ENCODE results near the gene TMEM245. TPM values are rescaled to one million over a fixed set of nuclear protein-coding genes. Genes with fewer than 3 reads are reported as not detected.

TMEM245 gene
- total and polyA plus RNA-seq, 2 of the 13 experiments (the other 11 are each of a cell fraction or from before 2014, with no cell fraction given): 53.5 to 55.4 TPM

DNA sequence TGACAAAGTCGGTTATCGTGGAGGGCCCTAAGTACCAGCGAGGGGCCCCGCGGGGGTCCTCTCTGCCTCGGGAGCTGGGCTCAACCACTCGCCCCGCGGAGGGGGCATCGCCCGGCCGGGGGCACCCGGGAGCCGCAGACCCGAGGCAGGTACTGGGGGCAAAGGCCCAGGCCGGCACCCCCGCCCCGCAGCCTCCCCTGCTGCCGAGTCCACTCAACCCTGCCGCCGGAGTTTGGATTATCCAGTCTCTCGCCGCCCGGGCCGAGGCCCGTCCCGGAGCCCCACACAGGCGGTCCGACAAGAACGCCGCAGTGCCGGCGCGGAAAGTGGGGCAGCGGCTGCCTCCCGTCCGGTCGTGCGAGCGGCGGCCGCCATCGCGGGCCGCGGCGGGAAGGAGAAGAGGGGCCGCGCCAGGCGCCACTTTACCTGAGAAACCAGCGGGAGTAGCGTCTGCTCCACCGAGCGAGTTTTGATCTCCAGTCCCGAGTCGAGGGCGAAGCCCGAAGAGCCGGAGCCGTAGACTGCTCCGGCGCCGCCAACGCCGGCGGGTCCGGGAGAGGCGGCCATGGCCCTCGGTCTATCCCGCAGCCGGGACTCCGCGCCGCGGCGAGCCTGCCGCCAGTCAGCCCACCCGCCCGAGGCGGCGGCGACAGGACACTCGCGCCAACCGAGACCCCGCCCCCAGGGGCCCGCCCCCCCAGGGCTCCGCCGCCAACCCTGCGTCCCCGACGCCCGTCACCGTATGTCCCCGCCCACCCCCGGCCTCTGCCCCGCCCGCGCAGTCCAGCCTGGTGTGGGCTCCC is 106.7 kb downstream of the TMEM245 start, which contains the start of gene CTNNAL1 (continued):
- TF ChIP-seq ZNF34 (CRISPR knock-in tag; IDR thresholded peaks at IDR 0.05; ENCODE audit: borderline replicate concordance) (no peak), KLF9 (CRISPR knock-in tag; IDR thresholded peaks at IDR 0.05; ENCODE audit: low read depth) (no peak), STAT5B (CRISPR knock-in tag; IDR thresholded peaks at IDR 0.05) (no peak), ARNT (IDR thresholded peaks at IDR 0.05) (no peak), HOXA7 (CRISPR knock-in tag; IDR thresholded peaks at IDR 0.05) (no peak), ZNF136 (CRISPR knock-in tag; IDR thresholded peaks at IDR 0.05; ENCODE audit: low read depth) (no peak), KMT2A (CRISPR knock-in tag; IDR thresholded peaks at IDR 0.05) (no peak; the same call in 1 of the 2 replicates), MBNL3 (CRISPR knock-in tag; conservative IDR thresholded peaks at IDR 0.05) (no peak), RFX1 (IDR thresholded peaks at IDR 0.05) (no peak), ZFP36L1 (CRISPR knock-in tag; IDR thresholded peaks at IDR 0.05) (no peak), ZNF329 (CRISPR knock-in tag; IDR thresholded peaks at IDR 0.05; ENCODE audit: low read depth) (no peak), RBFOX2 (IDR thresholded peaks at IDR 0.05; ENCODE audit: low read depth, low read length) (peak; percentile 83), TEAD3 (CRISPR knock-in tag; optimal IDR thresholded peaks at IDR 0.05; ENCODE audit: borderline replicate concordance) (no peak), SP1 (IDR thresholded peaks at IDR 0.05) (no peak), SP1 (CRISPR knock-in tag; IDR thresholded peaks at IDR 0.05) (no peak; the same call in 1 of the 2 replicates), ZNF629 (CRISPR knock-in tag; conservative IDR thresholded peaks at IDR 0.05) (no peak), SRY (CRISPR knock-in tag; IDR thresholded peaks at IDR 0.05) (peak; percentile 79; the same call in 1 of the 2 replicates)
- TF ChIP-seq, protein P1, sequence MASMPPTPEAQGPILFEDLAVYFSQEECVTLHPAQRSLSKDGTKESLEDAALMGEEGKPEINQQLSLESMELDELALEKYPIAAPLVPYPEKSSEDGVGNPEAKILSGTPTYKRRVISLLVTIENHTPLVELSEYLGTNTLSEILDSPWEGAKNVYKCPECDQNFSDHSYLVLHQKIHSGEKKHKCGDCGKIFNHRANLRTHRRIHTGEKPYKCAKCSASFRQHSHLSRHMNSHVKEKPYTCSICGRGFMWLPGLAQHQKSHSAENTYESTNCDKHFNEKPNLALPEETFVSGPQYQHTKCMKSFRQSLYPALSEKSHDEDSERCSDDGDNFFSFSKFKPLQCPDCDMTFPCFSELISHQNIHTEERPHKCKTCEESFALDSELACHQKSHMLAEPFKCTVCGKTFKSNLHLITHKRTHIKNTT (CRISPR knock-in tag; IDR thresholded peaks at IDR 0.05): no peak
- TF ChIP-seq, protein P2, sequence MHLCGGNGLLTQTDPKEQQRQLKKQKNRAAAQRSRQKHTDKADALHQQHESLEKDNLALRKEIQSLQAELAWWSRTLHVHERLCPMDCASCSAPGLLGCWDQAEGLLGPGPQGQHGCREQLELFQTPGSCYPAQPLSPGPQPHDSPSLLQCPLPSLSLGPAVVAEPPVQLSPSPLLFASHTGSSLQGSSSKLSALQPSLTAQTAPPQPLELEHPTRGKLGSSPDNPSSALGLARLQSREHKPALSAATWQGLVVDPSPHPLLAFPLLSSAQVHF (CRISPR knock-in tag; IDR thresholded peaks at IDR 0.05): no peak
- TF ChIP-seq, protein P3, sequence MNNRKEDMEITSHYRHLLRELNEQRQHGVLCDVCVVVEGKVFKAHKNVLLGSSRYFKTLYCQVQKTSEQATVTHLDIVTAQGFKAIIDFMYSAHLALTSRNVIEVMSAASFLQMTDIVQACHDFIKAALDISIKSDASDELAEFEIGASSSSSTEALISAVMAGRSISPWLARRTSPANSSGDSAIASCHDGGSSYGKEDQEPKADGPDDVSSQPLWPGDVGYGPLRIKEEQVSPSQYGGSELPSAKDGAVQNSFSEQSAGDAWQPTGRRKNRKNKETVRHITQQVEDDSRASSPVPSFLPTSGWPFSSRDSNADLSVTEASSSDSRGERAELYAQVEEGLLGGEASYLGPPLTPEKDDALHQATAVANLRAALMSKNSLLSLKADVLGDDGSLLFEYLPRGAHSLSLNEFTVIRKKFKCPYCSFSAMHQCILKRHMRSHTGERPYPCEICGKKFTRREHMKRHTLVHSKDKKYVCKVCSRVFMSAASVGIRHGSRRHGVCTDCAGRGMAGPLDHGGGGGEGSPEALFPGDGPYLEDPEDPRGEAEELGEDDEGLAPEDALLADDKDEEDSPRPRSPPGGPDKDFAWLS (CRISPR knock-in tag; IDR thresholded peaks at IDR 0.05; ENCODE audit: borderline replicate concordance): no peak
- TF ChIP-seq, protein P4, sequence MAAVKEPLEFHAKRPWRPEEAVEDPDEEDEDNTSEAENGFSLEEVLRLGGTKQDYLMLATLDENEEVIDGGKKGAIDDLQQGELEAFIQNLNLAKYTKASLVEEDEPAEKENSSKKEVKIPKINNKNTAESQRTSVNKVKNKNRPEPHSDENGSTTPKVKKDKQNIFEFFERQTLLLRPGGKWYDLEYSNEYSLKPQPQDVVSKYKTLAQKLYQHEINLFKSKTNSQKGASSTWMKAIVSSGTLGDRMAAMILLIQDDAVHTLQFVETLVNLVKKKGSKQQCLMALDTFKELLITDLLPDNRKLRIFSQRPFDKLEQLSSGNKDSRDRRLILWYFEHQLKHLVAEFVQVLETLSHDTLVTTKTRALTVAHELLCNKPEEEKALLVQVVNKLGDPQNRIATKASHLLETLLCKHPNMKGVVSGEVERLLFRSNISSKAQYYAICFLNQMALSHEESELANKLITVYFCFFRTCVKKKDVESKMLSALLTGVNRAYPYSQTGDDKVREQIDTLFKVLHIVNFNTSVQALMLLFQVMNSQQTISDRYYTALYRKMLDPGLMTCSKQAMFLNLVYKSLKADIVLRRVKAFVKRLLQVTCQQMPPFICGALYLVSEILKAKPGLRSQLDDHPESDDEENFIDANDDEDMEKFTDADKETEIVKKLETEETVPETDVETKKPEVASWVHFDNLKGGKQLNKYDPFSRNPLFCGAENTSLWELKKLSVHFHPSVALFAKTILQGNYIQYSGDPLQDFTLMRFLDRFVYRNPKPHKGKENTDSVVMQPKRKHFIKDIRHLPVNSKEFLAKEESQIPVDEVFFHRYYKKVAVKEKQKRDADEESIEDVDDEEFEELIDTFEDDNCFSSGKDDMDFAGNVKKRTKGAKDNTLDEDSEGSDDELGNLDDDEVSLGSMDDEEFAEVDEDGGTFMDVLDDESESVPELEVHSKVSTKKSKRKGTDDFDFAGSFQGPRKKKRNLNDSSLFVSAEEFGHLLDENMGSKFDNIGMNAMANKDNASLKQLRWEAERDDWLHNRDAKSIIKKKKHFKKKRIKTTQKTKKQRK (IDR thresholded peaks at IDR 0.05; ENCODE audit: low read length): no peak
- TF ChIP-seq, protein P5, sequence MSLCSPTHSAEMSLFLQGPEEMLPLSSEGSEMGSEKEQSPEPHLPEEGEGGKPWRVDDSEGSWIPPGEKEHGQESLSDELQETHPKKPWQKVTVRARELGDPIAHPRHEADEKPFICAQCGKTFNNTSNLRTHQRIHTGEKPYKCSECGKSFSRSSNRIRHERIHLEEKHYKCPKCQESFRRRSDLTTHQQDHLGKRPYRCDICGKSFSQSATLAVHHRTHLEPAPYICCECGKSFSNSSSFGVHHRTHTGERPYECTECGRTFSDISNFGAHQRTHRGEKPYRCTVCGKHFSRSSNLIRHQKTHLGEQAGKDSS (CRISPR knock-in tag; IDR thresholded peaks at IDR 0.05; ENCODE audit: borderline replicate concordance, low read depth): no peak
- TF ChIP-seq, protein P6, sequence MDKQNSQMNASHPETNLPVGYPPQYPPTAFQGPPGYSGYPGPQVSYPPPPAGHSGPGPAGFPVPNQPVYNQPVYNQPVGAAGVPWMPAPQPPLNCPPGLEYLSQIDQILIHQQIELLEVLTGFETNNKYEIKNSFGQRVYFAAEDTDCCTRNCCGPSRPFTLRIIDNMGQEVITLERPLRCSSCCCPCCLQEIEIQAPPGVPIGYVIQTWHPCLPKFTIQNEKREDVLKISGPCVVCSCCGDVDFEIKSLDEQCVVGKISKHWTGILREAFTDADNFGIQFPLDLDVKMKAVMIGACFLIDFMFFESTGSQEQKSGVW (CRISPR knock-in tag; IDR thresholded peaks at IDR 0.05; ENCODE audit: borderline replicate concordance): no peak

All from HepG2 (cell line).